H9 (cell line): ENCODE measurements around the gene PPP3CA. TPM values are rescaled to one million over a fixed set of nuclear protein-coding genes. Genes with fewer than 3 reads are reported as not detected.

Experiments
- DNase-seq: peaks from one replicate; pipeline ENCODE4 v3.0.0-alpha.2; 2017
- H2AFZ ChIP-seq: one replicate; pipeline ENCODE4 v1.6.1; 2013; ENCODE audit warnings: mild to moderate bottlenecking, low read length, control low read depth, moderate library complexity
- H2AK5ac ChIP-seq: 2 replicates; pipeline ENCODE4 v1.6.1; 2013; ENCODE audit warnings: low read length, control low read depth, mixed read lengths; ENCODE audit not compliant: insufficient read length
- H2BK120ac ChIP-seq: one replicate; pipeline ENCODE4 v1.6.1; 2013; ENCODE audit warnings: low read depth, mild to moderate bottlenecking, low read length, control low read depth, inconsistent platforms; ENCODE audit not compliant: poor library complexity, severe bottlenecking
- H2BK12ac ChIP-seq: 2 replicates; pipeline ENCODE4 v1.6.1; 2013; ENCODE audit warnings: low read length, control low read depth, mixed read lengths, low read depth; ENCODE audit not compliant: insufficient read length
- H2BK15ac ChIP-seq: 2 replicates; pipeline ENCODE4 v1.6.1; 2013; ENCODE audit warnings: low read depth, low read length, control low read depth
- H2BK20ac ChIP-seq: one replicate; pipeline ENCODE4 v1.6.1; 2013; ENCODE audit warnings: low read depth, mild to moderate bottlenecking, low read length, control low read depth, inconsistent platforms; ENCODE audit not compliant: poor library complexity, severe bottlenecking
- H2BK5ac ChIP-seq: 2 replicates; pipeline ENCODE4 v1.6.1; 2013; ENCODE audit warnings: low read length, control low read depth, mixed read lengths; ENCODE audit not compliant: insufficient read length
- H3K14ac ChIP-seq: 2 replicates; pipeline ENCODE4 v1.6.1; 2013; ENCODE audit warnings: low read length, control low read depth; ENCODE audit not compliant: insufficient read depth
- H3K18ac ChIP-seq: 2 replicates; pipeline ENCODE4 v1.6.1; 2013; ENCODE audit warnings: low read depth, mild to moderate bottlenecking, mixed read lengths, low read length, control low read depth; ENCODE audit not compliant: insufficient read length
- H3K23ac ChIP-seq: 2 replicates; pipeline ENCODE4 v1.6.1; 2013; ENCODE audit warnings: low read length, control low read depth, mixed read lengths, low read depth; ENCODE audit not compliant: insufficient read length
- H3K23me2 ChIP-seq: 2 replicates; pipeline ENCODE4 v1.6.1; 2013; ENCODE audit warnings: low read depth, mild to moderate bottlenecking, mixed read lengths, low read length, control low read depth; ENCODE audit not compliant: insufficient read length, poor library complexity, severe bottlenecking
- H3K27ac ChIP-seq: 2 replicates; pipeline ENCODE4 v1.5.1; 2013; ENCODE audit warnings: low read length, control low read depth, mixed read lengths, low read depth; ENCODE audit not compliant: insufficient read length
- H3K27me3 ChIP-seq: 2 replicates; pipeline ENCODE4 v1.6.1; 2013; ENCODE audit warnings: low read length, control low read depth, inconsistent platforms; ENCODE audit not compliant: insufficient read depth
- H3K4ac ChIP-seq: 2 replicates; pipeline ENCODE4 v1.6.1; 2013; ENCODE audit warnings: low read depth, mild to moderate bottlenecking, control low read depth, inconsistent platforms, low read length, moderate library complexity
- H3K4me1 ChIP-seq: 2 replicates; pipeline ENCODE4 v1.6.1; 2013; ENCODE audit warnings: low read length, control low read depth, inconsistent platforms; ENCODE audit not compliant: insufficient read depth
- H3K4me2 ChIP-seq: 2 replicates; pipeline ENCODE4 v1.6.1; 2013; ENCODE audit warnings: low read length, control low read depth, mixed read lengths; ENCODE audit not compliant: insufficient read length, insufficient read depth
- H3K56ac ChIP-seq: 2 replicates; pipeline ENCODE4 v1.6.1; 2013; ENCODE audit warnings: low read depth, mild to moderate bottlenecking, mixed read lengths, low read length, control low read depth; ENCODE audit not compliant: insufficient read length
- H3K79me1 ChIP-seq: 2 replicates; pipeline ENCODE4 v1.6.1; 2013; ENCODE audit warnings: low read depth, mild to moderate bottlenecking, moderate library complexity, low read length, control low read depth, inconsistent platforms; ENCODE audit not compliant: insufficient read depth, poor library complexity, severe bottlenecking
- H3K79me2 ChIP-seq: 2 replicates; pipeline ENCODE4 v1.6.1; 2013; ENCODE audit warnings: low read length, control low read depth, inconsistent platforms; ENCODE audit not compliant: insufficient read depth
- H3K9ac ChIP-seq: 2 replicates; pipeline ENCODE4 v1.6.1; 2013; ENCODE audit warnings: low read length, control low read depth, mixed read lengths; ENCODE audit not compliant: insufficient read length; ENCODE audit errors: extremely low read depth
- H3K9me3 ChIP-seq: one replicate; pipeline ENCODE4 v1.6.1; 2013; ENCODE audit warnings: low read depth, low read length, inconsistent platforms; ENCODE audit not compliant: control insufficient read depth
- H3T11ph ChIP-seq: one replicate; pipeline ENCODE4 v1.6.1; 2013; ENCODE audit warnings: mild to moderate bottlenecking, low read length, control low read depth, inconsistent platforms
- H4K20me1 ChIP-seq: one replicate; pipeline ENCODE4 v1.6.1; 2013; ENCODE audit not compliant: control insufficient read depth, insufficient read length, insufficient read depth
- H4K5ac ChIP-seq: 2 replicates; pipeline ENCODE4 v1.6.1; 2013; ENCODE audit warnings: low read depth, mild to moderate bottlenecking, mixed read lengths, low read length, control low read depth; ENCODE audit not compliant: insufficient read length
- H4K8ac ChIP-seq: replicated peaks from 2 replicates; pipeline ENCODE4 v1.6.1; 2013; ENCODE audit warnings: low read length, control low read depth, mixed read lengths, low read depth; ENCODE audit not compliant: insufficient read length
- H4K91ac ChIP-seq: 2 replicates; pipeline ENCODE4 v1.6.1; 2013; ENCODE audit warnings: low read depth, mild to moderate bottlenecking, moderate library complexity, mixed read lengths, low read length, control low read depth; ENCODE audit not compliant: insufficient read length
- H3K27ac Mint-ChIP-seq, 3 experiments: 2 replicates in 2 of 3; 3 replicates in 1 of 3; pipeline ENCODE4 v1.8.0; 2020 to 2021; ENCODE audit warnings: mixed read lengths in 3 of 3, mild to moderate bottlenecking in 1 of 3, moderate library complexity in 1 of 3
- H3K27me3 Mint-ChIP-seq: 2 replicates; pipeline ENCODE4 v1.8.0; 2021; ENCODE audit warnings: low read depth, mild to moderate bottlenecking, moderate library complexity, mixed read lengths
- H3K36me3 Mint-ChIP-seq, 3 experiments: 2 replicates in 2 of 3; 3 replicates in 1 of 3; pipeline ENCODE4 v1.8.0; 2020 to 2021; ENCODE audit warnings: low read depth in 3 of 3, mixed read lengths in 3 of 3; ENCODE audit not compliant: insufficient read depth in 1 of 3
- H3K4me1 Mint-ChIP-seq, 2 experiments: 2 replicates each; pipeline ENCODE4 v1.8.0; 2020; ENCODE audit warnings: mixed read lengths in 2 of 2
- H3K4me3 Mint-ChIP-seq, 2 experiments: 2 replicates in 1 of 2; 3 replicates in 1 of 2; pipeline ENCODE4 v1.8.0; 2020 to 2021; ENCODE audit warnings: mild to moderate bottlenecking in 2 of 2, mixed read lengths in 2 of 2, moderate library complexity in 1 of 2
- H3K9me3 Mint-ChIP-seq, 2 experiments: 2 replicates in 1 of 2; 3 replicates in 1 of 2; pipeline ENCODE4 v1.8.0; 2020; ENCODE audit warnings: mild to moderate bottlenecking in 2 of 2, mixed read lengths in 2 of 2, moderate library complexity in 1 of 2
- WGBS: extraction: QIAGEN DNeasy Blood & Tissue Kit; methylation state at CpG from one replicate; pipeline ENCODE4 v1.1.7; 2013; ENCODE audit warnings: missing lambda C conversion rate, low lambda C conversion rate, mixed read lengths; ENCODE audit not compliant: insufficient read length; ENCODE audit errors: extremely low coverage; 5-methylcytosine and 5-hydroxymethylcytosine counted together
- total RNA-seq: library from RNA; stranded (reverse); gene quantifications from 2 replicates; pipeline ENCODE4 v1.2.1, GENCODE V29; 2021
- TF ChIP-seq, protein P1 (sequence below): fragments of 200-600 bp; sonication (generic); conservative IDR thresholded peaks from 3 replicates; pipeline ENCODE4 v1.8.0; 2021; ENCODE audit warnings: antibody characterized with exemption, mild to moderate bottlenecking

PPP3CA gene
- total RNA-seq, 1 experiment from 2014 or later: 16.8 TPM

DNA sequence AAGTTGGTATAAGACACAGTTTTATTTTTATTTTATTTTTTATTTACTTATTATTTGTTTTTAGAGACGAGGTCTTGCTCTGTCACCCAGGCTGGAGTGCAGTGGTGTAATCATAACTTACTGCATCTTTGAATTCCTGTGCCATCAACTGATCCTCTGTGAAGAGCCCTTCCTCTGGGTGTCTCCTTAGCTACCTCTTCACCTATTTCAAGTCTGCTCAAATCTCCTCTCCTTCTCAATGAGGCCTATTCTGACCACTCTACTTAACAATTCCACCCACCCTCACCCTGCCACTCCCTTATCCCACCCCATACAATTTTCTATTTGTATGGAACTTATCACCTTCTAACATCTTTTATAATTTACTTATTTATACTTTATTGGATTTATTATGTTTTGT is 183.4 kb downstream of the PPP3CA start:
- no peaks in the 10 kb centered on the region for H3K23me2 ChIP-seq
- TF ChIP-seq, protein P1, sequence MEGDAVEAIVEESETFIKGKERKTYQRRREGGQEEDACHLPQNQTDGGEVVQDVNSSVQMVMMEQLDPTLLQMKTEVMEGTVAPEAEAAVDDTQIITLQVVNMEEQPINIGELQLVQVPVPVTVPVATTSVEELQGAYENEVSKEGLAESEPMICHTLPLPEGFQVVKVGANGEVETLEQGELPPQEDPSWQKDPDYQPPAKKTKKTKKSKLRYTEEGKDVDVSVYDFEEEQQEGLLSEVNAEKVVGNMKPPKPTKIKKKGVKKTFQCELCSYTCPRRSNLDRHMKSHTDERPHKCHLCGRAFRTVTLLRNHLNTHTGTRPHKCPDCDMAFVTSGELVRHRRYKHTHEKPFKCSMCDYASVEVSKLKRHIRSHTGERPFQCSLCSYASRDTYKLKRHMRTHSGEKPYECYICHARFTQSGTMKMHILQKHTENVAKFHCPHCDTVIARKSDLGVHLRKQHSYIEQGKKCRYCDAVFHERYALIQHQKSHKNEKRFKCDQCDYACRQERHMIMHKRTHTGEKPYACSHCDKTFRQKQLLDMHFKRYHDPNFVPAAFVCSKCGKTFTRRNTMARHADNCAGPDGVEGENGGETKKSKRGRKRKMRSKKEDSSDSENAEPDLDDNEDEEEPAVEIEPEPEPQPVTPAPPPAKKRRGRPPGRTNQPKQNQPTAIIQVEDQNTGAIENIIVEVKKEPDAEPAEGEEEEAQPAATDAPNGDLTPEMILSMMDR: no peak
- no peak overlapping the region for H3K4ac ChIP-seq
- H3K23ac ChIP-seq: no peak overlapping the region
- H2BK15ac ChIP-seq: no peak overlapping the region
- H2BK20ac ChIP-seq: no peak overlapping the region
- H4K8ac ChIP-seq: no peak overlapping the region
- no peaks in the 10 kb centered on the region for H3K9me3 ChIP-seq
- no peaks in the 10 kb centered on the region for H3K36me3 Mint-ChIP-seq
- H3K9ac ChIP-seq: no peak overlapping the region
- H4K5ac ChIP-seq: no peak overlapping the region
- no peak overlapping the region for H3K56ac ChIP-seq
- no peak overlapping the region for H2BK5ac ChIP-seq
- H4K20me1 ChIP-seq: no peaks in the 10 kb centered on the region
- no peak overlapping the region for H3T11ph ChIP-seq
- H4K91ac ChIP-seq: no peak overlapping the region
- no peak overlapping the region for H3K18ac ChIP-seq
- no peaks in the 10 kb centered on the region for H3K9me3 Mint-ChIP-seq
- 0 out of 7 replicates have a peak overlapping the region, but pooled peaks of 2 of the 3 experiments have one; percentile 9 to 19 for H3K27ac Mint-ChIP-seq
- H3K27me3 Mint-ChIP-seq: no peaks in the 10 kb centered on the region
- H3K4me2 ChIP-seq: no peak overlapping the region
- H2AK5ac ChIP-seq: no peak overlapping the region
- H3K27ac ChIP-seq: no peak overlapping the region
- H2AFZ ChIP-seq: no peak overlapping the region
- no peak overlapping the region for H3K4me3 Mint-ChIP-seq
- H3K79me2 ChIP-seq: 0 out of 2 replicates have a peak, but pooled peaks cover 2% of the 10 kb centered on the region
- no CpG with 5 or more reads among the region's 1 CpG for WGBS
- peaks cover 3 to 12% of the 10 kb centered on the region in 2 experiments for H3K4me1 Mint-ChIP-seq
- no peak for DNase-seq
- peaks cover 2% of the 10 kb centered on the region for H3K79me1 ChIP-seq
- no peak overlapping the region for H2BK120ac ChIP-seq
- no peaks in the 10 kb centered on the region for H3K27me3 ChIP-seq
- H3K14ac ChIP-seq: no peak overlapping the region
- H3K4me1 ChIP-seq: peaks cover 5% of the 10 kb centered on the region
- H2BK12ac ChIP-seq: no peak overlapping the region
